ENCODE measurements around the gene CCDC12. TPM values are rescaled to one million over a fixed set of nuclear protein-coding genes. Genes with fewer than 3 reads are reported as not detected.

The CCDC12 gene
- total and polyA plus RNA-seq, 9 of the 15 experiments (the other 6 are each of a cell fraction or from before 2014, with no cell fraction given) = 8.9 to 201 (median 86.9) TPM

GRCh38 chr3:46987743-46988401 lies 11.3 kb upstream of the CCDC12 start (continued):
- TF ChIP-seq, protein P1, sequence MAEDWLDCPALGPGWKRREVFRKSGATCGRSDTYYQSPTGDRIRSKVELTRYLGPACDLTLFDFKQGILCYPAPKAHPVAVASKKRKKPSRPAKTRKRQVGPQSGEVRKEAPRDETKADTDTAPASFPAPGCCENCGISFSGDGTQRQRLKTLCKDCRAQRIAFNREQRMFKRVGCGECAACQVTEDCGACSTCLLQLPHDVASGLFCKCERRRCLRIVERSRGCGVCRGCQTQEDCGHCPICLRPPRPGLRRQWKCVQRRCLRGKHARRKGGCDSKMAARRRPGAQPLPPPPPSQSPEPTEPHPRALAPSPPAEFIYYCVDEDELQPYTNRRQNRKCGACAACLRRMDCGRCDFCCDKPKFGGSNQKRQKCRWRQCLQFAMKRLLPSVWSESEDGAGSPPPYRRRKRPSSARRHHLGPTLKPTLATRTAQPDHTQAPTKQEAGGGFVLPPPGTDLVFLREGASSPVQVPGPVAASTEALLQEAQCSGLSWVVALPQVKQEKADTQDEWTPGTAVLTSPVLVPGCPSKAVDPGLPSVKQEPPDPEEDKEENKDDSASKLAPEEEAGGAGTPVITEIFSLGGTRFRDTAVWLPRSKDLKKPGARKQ (CRISPR knock-in tag; IDR thresholded peaks at IDR 0.05) = no peak
- TF ChIP-seq CBFB (CRISPR knock-in tag; IDR thresholded peaks at IDR 0.05) (peak; percentile 99), TGIF2 (CRISPR knock-in tag; IDR thresholded peaks at IDR 0.05) (no peak), MYBL2 (IDR thresholded peaks at IDR 0.05; ENCODE audit: low read depth) (no peak), MYBL2 (CRISPR knock-in tag; IDR thresholded peaks at IDR 0.05; ENCODE audit: borderline replicate concordance) (no peak), ESRRA (IDR thresholded peaks at IDR 0.05; ENCODE audit: borderline replicate concordance, low read depth) (peak; percentile 96; the same call in 1 of the 2 replicates), ZKSCAN8 (CRISPR knock-in tag; IDR thresholded peaks at IDR 0.05) (no peak), EGR1 (conservative IDR thresholded peaks at IDR 0.05) (peak; percentile 29; the same call in 1 of the 2 replicates), RCOR1 (IDR thresholded peaks at IDR 0.05; ENCODE audit: borderline replicate concordance in 1 of 2, low read depth in 2 of 2, low read length in 2 of 2) (peak; percentile 55 to 79; a peak in 2 of 4 replicates), STAG1 (CRISPR knock-in tag; IDR thresholded peaks at IDR 0.05; ENCODE audit: borderline replicate concordance) (no peak), CTBP1 (IDR thresholded peaks at IDR 0.05; ENCODE audit: borderline replicate concordance) (peak; percentile 63; the same call in 1 of the 2 replicates), SMARCA5 (IDR thresholded peaks at IDR 0.05) (peak; percentile 87), TRIM28 (IDR thresholded peaks at IDR 0.05) (0 out of 2 replicates have a peak, but pooled peaks have one; percentile 72), TCF3 (CRISPR knock-in tag; IDR thresholded peaks at IDR 0.05) (no peak), KDM4B (IDR thresholded peaks at IDR 0.05; ENCODE audit: borderline replicate concordance in 2 of 2, low read depth in 1 of 2) (peak in 1 of 2 experiments; percentile 97; a peak in 2 of 4 replicates), RBM17 (IDR thresholded peaks at IDR 0.05; ENCODE audit: borderline replicate concordance, low read depth, low read length) (no peak), ZBTB7A (IDR thresholded peaks at IDR 0.05; ENCODE audit: borderline replicate concordance, control insufficient read depth, low read depth, low read length) (peak; percentile 31; the same call in 1 of the 2 replicates)
- TF ChIP-seq, protein P2, sequence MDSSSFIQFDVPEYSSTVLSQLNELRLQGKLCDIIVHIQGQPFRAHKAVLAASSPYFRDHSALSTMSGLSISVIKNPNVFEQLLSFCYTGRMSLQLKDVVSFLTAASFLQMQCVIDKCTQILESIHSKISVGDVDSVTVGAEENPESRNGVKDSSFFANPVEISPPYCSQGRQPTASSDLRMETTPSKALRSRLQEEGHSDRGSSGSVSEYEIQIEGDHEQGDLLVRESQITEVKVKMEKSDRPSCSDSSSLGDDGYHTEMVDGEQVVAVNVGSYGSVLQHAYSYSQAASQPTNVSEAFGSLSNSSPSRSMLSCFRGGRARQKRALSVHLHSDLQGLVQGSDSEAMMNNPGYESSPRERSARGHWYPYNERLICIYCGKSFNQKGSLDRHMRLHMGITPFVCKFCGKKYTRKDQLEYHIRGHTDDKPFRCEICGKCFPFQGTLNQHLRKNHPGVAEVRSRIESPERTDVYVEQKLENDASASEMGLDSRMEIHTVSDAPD (CRISPR knock-in tag; IDR thresholded peaks at IDR 0.05) = no peak
- TF ChIP-seq, protein P3, sequence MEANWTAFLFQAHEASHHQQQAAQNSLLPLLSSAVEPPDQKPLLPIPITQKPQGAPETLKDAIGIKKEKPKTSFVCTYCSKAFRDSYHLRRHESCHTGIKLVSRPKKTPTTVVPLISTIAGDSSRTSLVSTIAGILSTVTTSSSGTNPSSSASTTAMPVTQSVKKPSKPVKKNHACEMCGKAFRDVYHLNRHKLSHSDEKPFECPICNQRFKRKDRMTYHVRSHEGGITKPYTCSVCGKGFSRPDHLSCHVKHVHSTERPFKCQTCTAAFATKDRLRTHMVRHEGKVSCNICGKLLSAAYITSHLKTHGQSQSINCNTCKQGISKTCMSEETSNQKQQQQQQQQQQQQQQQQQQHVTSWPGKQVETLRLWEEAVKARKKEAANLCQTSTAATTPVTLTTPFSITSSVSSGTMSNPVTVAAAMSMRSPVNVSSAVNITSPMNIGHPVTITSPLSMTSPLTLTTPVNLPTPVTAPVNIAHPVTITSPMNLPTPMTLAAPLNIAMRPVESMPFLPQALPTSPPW (CRISPR knock-in tag; IDR thresholded peaks at IDR 0.05) = peak; percentile 100
- TF ChIP-seq, protein P4, sequence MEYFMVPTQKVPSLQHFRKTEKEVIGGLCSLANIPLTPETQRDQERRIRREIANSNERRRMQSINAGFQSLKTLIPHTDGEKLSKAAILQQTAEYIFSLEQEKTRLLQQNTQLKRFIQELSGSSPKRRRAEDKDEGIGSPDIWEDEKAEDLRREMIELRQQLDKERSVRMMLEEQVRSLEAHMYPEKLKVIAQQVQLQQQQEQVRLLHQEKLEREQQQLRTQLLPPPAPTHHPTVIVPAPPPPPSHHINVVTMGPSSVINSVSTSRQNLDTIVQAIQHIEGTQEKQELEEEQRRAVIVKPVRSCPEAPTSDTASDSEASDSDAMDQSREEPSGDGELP (CRISPR knock-in tag; IDR thresholded peaks at IDR 0.05; ENCODE audit: borderline replicate concordance) = no peak
- TF ChIP-seq, protein P5, sequence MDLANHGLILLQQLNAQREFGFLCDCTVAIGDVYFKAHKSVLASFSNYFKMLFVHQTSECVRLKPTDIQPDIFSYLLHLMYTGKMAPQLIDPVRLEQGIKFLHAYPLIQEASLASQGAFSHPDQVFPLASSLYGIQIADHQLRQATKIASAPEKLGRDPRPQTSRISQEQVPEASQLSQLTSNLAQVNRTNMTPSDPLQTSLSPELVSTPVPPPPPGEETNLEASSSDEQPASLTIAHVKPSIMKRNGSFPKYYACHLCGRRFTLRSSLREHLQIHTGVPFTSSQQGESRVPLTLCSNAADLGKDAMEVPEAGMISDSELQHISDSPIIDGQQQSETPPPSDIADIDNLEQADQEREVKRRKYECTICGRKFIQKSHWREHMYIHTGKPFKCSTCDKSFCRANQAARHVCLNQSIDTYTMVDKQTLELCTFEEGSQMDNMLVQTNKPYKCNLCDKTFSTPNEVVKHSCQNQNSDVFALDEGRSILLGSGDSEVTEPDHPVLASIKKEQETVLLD (IDR thresholded peaks at IDR 0.05) = peak; percentile 84
